GM12864 (cell line): ENCODE results near the gene NDUFB10.
"Not testable (repeated sequence)": the region's sequence is repeated elsewhere in the genome, so short reads cannot be mapped to it uniquely, and the experiment has no call there.

ENCODE experiments used
- DNase-seq: peaks from one replicate; pipeline ENCODE4 v3.0.0-alpha.2; 2011; ENCODE audit warnings: low read depth
- H3K4me3 ChIP-seq: 2 replicates; pipeline ENCODE4 v1.5.1; 2011; ENCODE audit warnings: mild to moderate bottlenecking, low read depth, low read length, control low read depth
- CTCF ChIP-seq: IDR thresholded peaks from 2 replicates; pipeline ENCODE4 v1.5.1; 2011; ENCODE audit warnings: low read depth, mild to moderate bottlenecking, moderate library complexity, low read length, control low read depth, inconsistent platforms; ENCODE audit errors: missing control alignments

The NDUFB10 gene

GRCh38 chr16:1919327-1919998, 39.9 kb upstream of the NDUFB10 start:
- DNase-seq = no peak
- TF ChIP-seq CTCF = no peak

GRCh38 chr16:1920122-1920521, 39.2 kb upstream of the NDUFB10 start:
- H3K4me3 ChIP-seq, DNase-seq: not testable (repeated sequence)

More at GRCh38 chr16:1919327-1919998, 39.9 kb upstream of the NDUFB10 start:
- H3K4me3 ChIP-seq = no peak overlapping the region

- no peak for DNase-seq
- no peak overlapping the region for H3K4me3 ChIP-seq
- TF ChIP-seq CTCF = no peak
Observed at GRCh38 chr16:1920727-1921171, 38.6 kb upstream of the NDUFB10 start.

GRCh38 chr16:1922357-1922756, 37.0 kb upstream of the NDUFB10 start:
- TF ChIP-seq CTCF = no peak
- no peak overlapping the region for H3K4me3 ChIP-seq
- DNase-seq = no peak

- no peak for DNase-seq
- H3K4me3 ChIP-seq = no peak overlapping the region
- TF ChIP-seq CTCF = no peak
Observed at GRCh38 chr16:1923299-1924034, 35.9 kb upstream of the NDUFB10 start.

- DNase-seq = no peak
- no peak overlapping the region for H3K4me3 ChIP-seq
- no peak for TF ChIP-seq CTCF
Observed at GRCh38 chr16:1924095-1924494, 35.2 kb upstream of the NDUFB10 start.

GRCh38 chr16:1926271-1926670, 33.1 kb upstream of the NDUFB10 start:
- no peak overlapping the region for H3K4me3 ChIP-seq
- DNase-seq = no peak
- TF ChIP-seq CTCF = no peak
